Measurements from ENCODE around the gene COG4.
"Not testable (repeated sequence)": the region's sequence is repeated elsewhere in the genome, so short reads cannot be mapped to it uniquely, and the experiment has no call there.

Gene COG4

DNA sequence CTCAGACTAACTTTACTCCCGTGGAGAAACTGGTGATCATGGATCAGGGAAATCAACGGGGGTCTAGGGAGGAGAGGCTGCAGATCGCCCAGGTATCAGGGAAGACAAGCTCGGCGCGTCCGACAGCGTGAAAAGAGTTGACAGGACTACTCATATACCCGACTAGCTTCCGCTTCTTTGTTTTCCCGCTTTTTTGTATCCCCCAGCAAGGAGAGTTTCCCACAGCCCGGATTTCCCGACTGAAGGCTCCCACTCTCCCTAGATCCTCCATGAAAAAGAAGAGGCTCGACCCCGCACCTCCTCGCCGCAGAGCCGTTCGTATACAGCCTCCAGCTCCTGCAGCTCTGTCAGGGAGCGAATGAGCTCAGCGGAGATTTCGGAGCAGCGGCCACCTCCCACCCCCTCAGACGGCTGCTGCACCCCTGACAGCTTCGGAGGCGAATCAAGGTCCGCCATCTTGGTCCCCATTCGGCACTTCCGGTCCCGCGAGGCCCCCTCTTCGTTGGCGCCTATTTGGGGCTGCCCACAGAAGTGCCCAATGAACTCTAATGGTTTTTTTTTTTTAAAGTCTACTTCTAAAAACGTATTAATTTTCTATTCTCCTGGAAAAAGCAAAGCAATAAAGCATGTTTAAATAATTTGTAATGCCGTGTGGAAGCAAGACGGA, at the start of gene COG4:
COG4 (minus strand) TSS at position 479 of the 667 bp plus-strand sequence; CDS start at position 468, 11 bp downstream.
- DNase-seq (ENCODE audit: low read depth) = peak; percentile 74

DNA sequence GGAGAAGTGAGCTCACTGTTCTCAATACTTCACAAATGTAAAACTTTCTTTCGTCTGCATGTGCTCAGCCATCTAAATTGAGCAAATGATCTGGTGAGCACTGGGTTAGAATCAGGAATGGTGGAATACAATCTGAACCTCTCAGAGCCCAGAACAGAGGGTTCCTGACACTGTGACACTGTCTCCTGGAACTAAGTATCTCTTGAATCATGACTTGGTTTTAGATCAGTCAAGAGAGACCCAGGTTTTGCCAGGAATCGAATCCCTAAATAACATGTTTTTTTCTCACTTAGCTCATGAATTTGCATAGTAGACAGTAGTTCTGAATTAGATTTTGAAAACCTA, 49.5 kb upstream of the COG4 start:
- no peak for DNase-seq (ENCODE audit: low read depth)

DNA sequence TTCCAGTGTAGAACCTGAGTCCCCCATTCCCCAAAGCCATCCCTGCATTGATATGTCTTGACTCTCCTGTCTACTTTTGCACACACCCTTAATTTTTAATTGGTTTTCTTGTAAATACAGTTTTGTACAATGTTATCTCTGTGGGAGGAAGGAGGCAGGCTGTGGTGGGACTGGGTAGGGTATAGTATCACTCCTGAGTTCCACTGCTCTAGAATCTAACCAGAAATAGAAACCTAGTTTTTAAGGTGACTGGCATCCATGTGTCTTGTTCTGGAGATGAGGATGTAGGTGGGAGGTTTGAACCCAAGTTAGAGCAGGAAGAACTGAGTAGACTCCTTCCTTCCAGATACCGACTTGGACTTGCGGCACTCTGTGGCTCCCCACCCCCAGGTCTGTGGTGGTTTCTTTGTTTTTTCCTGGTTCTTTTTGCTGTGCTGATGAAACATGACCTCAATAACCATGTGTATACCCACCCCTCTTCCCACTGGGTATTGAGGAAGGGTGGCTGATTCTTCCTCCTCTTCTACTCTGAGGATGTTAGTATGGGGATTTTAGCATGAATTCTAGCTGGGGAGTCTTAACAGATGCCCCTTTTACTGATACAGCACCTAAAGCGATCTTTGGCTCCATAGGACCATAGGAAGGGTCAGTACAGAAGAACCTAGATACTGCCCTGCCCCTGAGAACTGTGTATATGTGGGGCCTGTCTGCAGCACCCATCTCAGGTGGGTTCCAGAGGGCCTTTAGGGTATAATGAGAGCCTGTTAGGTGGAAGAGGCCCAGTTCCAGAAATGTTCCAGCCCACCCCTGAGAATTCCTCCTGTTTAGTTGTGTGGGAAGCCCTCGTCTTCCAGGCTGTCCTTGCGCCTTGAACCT, 48.9 kb upstream of the COG4 start:
- no peak for DNase-seq (ENCODE audit: low read depth)

DNA sequence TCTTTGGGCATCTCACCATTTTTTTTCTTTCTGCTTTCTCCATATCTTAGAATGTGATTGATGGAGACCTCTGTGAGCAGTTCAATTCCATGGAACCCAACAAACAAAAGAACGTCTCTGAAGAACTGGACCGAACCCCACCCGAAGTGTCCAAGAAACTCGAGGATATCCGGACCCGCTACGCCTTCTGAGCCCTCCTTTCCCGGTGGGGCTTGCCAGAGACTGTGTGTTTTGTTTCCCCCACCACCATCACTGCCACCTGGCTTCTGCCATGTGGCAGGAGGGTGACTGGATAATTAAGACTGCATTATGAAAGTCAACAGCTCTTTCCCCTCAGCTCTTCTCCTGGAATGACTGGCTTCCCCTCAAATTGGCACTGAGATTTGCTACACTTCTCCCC, 48.3 kb upstream of the COG4 start:
- DNase-seq (ENCODE audit: low read depth) = no peak

DNA sequence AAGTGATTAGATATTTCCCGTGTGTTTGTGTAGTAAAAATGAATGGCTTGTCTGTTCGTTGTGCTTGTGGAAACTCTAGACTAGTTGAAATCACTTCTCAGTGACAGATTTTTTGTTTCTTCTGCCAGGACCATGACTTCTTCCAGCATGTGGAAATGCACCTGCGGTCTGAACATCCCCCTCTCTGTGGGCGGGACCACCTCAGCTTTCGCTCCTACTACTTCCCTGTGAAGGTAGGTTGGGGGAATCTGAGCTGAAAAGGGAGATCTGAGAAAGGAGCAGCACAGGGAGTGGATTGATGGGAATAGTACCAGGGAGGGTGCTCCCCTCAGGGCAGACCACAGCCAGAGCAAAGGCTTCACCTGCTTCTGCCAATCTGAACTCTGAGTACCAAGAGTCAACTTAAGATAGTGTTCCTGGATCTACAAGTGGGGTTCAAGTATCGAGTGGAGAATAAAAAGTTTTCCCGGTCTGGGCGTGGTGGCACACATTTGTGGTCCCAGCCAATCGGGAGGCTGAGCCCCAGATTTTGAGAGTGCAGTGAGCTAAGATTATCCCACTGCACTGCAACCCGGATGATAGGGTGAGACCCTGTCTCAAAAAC, 47.7 kb upstream of the COG4 start:
- no peak for DNase-seq (ENCODE audit: low read depth)

DNA sequence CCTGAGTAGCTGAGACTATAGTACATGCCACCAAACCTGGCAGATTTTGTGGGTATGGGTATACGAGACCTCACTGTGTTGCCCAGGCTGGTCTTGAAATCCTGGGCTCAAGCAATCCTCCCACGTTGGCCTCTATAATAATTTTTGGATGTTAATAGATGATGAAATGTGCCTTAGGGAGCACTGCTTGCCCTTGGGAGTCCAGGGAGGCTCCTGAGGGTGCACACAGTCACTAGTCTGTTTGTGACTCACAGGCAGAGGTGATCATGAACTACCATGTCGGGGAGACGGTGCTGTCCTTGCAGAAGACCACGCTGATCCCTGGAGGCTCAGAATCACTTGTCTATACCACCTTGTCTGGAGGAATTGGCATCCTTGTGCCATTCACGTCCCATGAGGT, 46.4 kb upstream of the COG4 start:
- no peak for DNase-seq (ENCODE audit: low read depth)

DNA sequence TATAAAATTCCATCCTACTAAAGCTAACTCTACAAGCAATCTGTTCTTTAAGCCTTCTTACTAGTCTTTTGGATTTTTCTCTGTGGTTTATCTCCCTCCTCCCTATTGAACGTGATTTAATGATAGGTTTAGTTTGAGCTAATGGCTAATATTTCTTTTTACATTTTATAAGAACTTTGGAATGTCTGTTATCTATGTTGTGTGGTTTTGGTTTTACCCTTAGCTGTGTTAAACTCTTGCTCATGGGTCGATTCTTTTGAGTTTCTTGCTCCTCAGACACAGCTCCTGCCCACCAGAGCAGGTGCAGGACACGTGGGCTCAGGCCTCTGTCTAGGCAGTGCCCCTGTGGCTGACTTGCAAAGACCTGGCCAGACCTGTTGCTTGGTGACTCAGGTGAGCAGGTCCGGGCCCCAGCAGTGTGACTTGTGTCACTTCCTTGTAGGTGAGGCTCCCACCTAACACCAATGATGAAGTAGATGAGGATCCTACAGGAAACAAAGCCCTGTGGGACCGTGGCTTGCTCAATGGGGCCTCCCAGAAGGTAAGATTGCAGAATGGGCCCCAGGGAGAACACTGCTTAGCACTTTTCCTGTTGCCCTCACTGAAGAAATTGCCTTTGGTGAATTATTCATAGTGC, 45.4 kb upstream of the COG4 start:
- DNase-seq (ENCODE audit: low read depth) = no peak

DNA sequence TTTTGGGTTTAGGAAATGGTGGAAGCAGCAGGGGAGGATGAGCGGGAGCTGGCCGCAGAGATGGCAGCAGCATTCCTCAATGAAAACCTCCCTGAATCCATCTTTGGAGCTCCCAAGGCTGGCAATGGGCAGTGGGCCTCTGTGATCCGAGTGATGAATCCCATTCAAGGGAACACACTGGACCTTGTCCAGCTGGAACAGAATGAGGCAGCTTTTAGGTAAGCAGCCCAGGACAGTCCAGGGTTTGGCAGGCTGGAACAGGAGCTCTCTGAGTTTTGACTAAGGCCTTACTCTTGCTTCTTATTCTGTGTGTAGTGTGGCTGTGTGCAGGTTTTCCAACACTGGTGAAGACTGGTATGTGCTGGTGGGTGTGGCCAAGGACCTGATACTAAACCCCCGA, 41.7 kb upstream of the COG4 start:
- no peak for DNase-seq (ENCODE audit: low read depth)

DNA sequence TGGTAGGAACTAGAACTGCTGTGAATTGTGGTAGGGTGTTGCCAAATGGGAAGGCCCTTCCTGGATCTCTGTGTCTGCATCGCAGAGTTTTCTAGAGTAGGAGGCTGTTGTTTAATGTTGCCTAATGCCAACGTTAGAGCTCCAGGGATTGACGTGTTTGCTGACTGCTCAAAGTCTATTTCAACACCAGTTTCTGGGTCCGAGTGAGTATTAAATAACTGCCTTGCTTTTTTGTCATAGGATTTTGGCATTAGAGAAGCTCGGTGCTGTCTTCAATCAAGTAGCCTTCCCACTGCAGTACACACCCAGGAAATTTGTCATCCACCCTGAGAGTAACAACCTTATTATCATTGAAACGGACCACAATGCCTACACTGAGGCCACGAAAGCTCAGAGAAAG, 40.3 kb upstream of the COG4 start:
- DNase-seq (ENCODE audit: low read depth) = no peak

DNA sequence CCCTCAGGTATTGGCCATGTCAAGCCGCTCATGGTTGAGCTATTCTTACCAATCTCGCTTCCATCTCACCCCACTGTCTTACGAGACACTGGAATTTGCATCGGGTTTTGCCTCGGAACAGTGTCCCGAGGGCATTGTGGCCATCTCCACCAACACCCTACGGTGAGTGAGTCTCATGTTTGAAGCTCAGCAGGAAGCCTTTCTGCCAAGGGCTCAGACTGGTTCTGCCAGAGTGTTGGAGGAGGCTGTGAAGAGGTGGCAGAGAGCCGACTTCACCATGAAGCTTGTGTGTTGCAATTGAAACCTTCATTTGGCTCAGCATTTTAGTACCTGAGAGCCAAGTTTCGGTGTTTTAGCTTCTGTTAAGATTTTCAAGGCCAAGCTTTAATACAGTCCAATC, 38.3 kb upstream of the COG4 start:
- DNase-seq (ENCODE audit: low read depth) = no peak

DNA sequence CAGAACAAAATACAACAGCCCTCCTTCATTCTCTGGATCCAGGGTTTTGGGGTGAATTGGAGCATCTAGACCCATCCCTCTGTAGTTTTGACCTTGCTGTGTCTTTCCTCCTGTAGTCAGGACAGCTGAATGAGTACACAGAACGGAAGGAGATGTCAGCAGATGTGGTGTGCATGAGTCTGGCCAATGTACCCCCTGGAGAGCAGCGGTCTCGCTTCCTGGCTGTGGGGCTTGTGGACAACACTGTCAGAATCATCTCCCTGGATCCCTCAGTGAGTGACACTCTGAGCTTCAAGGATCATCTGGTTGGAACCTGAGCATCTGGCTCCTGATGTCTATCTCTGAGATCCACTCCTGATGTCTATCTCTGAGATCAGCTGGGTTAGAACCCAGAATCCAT, 32.7 kb upstream of the COG4 start:
- no peak for DNase-seq (ENCODE audit: low read depth)

DNA sequence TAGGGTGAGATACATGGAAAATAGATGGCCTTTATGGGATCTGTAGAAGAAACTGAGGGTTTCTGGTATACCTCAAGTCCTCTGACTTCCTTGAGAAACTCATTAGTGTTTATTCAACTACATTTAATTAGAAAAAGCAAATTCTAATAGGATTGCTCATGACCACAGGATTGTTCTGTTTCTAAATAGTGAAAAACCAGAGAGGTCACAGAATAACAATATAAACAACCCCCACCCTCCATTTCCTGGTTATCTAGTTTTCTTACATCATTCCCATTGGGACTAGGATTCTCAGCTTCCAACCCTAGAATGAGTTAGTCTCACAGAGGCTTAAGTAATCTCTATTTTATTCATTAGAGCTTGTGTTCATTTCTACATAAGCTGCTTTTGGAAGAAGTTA, 30.3 kb upstream of the COG4 start:
- peak; percentile 57 for DNase-seq (ENCODE audit: low read depth)

DNA sequence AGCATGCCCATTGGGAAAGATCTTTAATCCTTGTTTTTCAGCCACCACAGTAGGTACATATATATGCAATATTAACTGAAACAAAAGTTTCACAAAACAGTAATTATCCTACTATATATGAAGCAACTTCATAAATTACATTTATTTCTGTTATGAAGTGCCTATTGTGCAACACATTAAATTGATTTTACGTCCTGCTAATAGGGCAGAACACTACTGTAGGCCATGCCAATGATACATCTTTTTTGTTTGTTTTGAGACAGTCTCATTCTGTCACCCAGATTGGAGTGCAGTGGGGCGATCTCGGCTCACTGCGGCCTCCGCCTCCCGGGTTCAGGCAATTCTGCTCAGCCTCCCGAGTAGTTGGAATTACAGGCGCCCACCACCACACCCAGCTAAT, 29.3 kb upstream of the COG4 start:
- no peak for DNase-seq (ENCODE audit: low read depth)

DNA sequence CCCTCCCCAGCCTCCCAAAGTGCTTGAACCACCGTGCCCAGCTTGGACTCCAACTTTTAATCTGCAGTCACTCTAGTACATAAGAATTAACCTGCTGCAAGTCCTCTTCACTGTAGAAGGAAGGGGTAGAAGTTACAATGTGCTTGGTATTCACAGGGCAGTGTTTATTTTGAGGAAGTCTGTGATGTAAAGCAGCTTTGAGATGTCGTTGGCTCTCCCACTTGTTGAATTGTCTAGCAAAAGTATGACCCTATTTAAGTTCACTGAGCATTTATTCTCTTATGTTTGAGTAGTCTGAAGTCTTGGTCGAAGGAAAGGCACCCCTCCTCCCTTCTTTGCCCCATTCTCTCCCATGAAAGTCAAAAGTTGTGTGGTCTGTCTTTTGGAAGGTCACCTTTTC, 28.4 kb upstream of the COG4 start:
- DNase-seq (ENCODE audit: low read depth) = no peak

DNA sequence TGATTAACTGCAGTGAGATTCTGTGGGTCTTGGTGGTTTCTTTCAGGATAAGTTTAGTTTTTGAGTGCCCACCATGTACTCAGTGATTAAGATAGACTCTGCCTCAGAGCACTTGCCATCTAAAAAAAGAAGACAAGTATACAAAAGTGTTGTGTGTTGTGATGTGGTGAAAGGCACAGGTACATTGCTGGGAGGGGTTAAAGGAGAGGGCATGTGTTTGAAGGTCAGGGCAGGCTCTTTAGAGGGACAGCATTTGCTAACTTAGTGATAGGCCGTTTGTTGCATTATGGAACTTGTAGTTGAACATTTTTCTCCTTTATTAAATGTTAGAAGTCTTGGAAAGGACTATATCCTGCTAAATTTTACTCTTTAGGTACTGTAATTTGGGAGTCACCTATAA, 26.7 kb upstream of the COG4 start:
- DNase-seq (ENCODE audit: low read depth) = no peak

DNA sequence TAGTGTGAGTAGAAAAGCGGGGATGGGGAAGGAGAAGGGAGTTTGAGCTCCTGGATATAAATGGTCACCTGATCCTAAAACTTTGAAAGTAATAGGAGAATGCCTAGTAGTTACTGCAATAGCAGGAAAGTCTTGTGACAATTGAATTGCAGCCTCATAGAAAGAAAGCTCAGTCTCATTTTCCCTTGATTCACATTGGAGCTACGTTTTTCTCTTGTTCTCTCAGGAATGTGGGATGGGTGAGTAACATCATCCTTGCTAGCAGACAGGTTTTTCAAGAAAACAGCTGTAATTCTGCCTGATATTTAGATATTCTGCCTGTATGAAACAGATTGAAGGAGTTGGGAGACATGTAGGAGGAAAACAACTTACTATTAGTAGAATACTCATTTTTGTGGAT, 25.6 kb upstream of the COG4 start:
- DNase-seq (ENCODE audit: low read depth) = no peak

DNA sequence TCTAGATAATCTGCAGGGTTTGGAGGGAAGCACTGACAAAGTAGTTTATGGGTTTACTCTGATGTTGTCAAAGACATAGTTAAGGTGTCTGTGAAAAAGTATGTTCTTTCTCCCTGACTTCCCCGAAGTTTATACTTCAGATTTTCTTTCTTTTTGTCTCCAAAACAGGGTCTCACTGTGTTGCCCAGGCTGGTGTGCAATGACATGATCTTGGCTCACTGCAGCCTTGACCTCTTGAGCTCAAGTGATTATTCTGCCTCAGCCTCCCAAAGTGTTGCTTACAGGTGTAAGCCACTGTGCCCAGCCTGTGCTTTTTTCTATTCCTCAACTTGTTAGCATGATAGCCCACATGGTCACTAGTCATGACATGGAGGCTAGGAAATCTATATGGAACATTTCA, 21.2 kb upstream of the COG4 start:
- no peak for DNase-seq (ENCODE audit: low read depth)

DNA sequence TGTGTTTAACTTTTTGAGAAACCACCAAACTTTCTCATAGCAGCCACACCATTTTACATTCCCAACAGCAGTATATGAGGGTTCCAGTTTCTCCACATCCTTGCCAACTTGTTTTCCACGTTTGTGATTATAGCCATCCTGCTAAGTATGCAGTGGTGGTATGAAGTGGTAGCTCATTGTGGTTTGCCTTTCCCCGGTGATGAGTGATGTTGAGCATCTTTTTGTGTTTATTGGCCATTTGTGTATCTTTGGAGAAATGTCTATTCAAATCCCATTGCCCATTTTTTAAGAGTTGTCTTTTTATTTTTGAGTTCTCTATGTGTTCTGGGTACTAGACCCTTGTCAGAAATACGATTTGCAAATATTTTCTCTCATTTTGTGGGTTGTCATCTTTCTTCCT, 17.6 kb upstream of the COG4 start:
- DNase-seq (ENCODE audit: low read depth) = no peak

DNA sequence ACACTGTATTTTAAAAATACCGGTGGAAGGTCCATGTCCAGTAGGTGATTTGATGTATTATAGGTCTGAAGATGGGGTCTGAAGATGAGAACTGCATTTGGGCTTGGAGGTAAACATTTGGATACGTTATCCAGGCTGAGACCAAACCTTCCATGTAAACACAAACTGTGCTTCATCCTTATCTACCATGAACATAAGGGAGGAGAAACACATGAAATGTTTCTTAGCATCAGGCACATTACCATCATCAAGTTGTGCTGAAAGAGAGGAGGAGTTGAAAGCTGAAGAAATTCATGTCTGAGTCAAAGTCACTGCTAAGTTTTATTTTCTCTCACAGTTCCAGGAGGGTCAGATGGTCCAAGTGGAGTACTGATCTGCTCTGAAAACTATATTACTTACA, 11.6 kb upstream of the COG4 start:
- DNase-seq (ENCODE audit: low read depth) = no peak

DNA sequence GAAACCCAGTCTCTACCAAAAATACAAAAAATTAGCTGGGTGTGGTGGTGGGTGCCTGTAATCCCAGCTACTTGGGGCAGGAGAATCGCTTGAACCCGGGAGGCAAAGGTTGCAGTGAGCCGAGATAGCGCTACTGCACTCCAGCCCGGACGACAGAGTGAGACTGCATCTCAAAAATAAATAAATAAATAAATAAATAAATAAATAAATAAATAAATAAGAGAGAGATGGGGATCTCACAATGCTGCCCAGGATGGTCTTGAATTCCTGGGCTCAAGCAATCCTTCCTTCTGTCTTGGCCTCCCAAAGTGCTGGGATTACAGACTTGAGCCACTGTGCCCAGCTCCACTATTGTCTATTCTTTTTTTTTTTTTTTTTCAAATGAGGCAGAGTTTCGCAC, 6.6 kb upstream of the COG4 start:
- not testable (repeated sequence) for DNase-seq (ENCODE audit: low read depth)

DNA sequence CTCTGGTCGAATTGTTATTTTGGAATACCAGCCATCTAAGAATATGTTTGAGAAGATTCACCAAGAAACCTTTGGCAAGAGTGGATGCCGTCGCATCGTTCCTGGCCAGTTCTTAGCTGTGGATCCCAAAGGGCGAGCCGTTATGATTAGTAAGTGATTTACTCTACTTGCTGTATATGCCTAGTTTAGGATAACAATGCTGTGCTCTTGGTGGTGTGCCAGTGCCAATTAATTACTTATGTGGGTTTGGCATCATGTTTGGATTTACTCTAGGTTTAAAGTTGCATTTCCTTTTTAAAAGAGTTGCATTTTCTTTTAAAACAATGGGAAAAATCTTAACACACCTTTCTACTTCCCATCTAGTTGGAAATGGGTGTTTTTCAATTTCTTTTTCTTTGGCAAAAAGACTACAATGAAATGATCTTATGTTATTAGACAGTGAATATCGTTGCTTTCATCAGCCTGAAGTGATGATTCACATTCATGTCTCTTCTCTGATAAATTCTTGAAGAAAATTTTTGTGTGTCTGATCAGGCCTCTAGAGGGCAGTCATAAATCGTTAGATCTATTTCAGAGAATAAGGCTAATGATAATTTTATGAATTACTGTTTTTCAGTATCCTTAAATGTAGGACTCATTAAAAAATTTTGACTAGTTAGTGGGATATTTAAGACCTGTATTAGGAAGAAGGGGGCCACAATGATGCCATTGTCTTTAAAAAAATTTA, 5.9 kb upstream of the COG4 start:
- peak; percentile 41 for DNase-seq (ENCODE audit: low read depth)

DNA sequence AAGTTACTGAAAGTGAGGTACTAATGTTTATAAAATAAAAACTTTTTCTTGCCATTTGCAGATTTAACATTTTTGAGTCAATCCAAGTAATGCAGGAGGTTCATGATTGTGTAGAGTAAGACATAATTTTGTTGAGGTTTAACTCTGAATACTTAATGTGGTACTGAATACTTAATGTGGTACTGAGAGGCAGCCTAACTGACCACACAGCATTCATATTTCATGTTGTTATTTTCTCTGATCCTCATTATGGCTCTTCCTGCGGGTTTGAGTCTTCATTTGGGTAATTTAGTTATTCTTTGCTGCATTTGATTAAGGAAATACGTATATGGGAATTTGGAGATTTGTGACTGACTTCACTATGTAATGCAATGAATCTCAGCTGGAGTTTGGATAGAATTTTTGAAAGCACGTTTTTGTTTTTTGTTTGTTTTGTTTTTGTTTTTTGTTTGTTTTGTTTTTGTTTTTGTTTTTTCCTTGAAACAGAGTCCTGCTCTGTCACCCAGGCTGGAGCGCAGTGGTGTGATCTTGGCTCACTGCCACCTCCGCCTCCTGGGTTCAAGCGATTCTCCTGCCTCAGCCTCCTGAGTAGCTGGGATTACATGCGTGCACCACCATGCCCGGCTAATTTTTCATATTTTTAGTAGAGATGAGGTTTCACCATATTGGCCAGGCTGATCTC, 4.1 kb upstream of the COG4 start:
- DNase-seq (ENCODE audit: low read depth) = no peak

Data from HS-5 (cell line).